Measurements from ENCODE around the gene PAM.
"Not testable (repeated sequence)": the region's sequence is repeated elsewhere in the genome, so short reads cannot be mapped to it uniquely, and the experiment has no call there.

PAM gene

GRCh38 chr5:102902647-102903046 lies 147.5 kb downstream of the PAM start:
- no peak for DNase-seq (ENCODE audit: low read depth in 2 of 2)

DNA sequence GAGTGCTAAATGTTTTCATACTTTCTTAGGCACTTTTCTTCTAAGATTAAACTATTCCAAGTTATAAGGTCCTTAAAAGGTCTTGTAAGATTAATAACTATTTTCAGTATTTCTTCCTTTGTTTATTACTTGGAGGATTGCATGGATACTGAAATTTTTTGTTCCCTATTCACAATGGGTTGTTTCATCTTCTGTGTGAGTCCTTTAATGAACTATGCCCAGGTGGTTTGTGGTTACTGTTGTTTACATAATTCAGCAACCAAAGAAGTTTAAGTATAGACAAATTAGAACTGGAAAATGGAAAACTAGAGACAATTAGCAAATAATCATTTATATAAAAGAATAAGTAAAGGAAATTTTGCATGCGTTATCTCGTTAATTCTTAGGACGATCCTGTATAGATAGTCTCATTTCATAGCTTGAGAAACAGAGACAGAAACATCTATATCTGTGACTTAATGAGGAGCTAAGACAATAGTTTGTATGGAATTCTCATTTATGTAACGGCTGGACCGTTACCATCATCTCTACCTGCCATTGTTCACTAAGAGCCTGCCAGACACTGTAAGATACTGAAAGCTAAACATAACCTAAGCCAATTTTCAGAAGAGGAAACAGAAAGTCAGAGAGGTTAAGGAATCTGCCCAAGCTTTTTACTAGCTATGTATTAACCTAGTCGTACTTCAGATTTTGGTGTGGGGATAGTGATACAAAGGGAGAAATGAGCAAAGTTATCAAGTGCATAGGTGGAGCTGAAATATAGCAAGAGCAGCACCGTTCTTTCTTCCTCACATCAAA lies 148.2 kb downstream of the PAM start:
- no peak for DNase-seq (ENCODE audit: low read depth in 2 of 2)

GRCh38 chr5:102905056-102905455 lies 150.0 kb downstream of the PAM start:
- DNase-seq (ENCODE audit: low read depth in 2 of 2): no peak

DNA sequence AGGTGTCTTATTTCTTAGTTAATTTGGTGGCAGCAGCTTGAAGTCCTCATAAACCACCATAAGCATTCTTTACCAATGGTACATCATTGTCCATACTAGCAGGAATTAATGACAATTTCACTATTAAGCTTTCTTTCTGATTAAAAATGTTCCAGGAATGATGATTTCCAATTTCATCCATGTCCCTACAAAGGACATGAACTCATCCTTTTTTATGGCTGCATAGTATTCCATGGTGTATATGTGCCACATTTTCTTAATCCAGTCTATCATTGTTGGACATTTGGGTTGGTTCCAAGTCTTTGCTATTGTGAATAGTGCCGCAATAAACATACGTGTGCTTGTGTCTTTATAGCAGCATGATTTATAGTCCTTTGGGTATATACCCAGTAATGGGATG lies 152.0 kb downstream of the PAM start:
- DNase-seq (ENCODE audit: low read depth in 2 of 2): not testable (repeated sequence)

DNA sequence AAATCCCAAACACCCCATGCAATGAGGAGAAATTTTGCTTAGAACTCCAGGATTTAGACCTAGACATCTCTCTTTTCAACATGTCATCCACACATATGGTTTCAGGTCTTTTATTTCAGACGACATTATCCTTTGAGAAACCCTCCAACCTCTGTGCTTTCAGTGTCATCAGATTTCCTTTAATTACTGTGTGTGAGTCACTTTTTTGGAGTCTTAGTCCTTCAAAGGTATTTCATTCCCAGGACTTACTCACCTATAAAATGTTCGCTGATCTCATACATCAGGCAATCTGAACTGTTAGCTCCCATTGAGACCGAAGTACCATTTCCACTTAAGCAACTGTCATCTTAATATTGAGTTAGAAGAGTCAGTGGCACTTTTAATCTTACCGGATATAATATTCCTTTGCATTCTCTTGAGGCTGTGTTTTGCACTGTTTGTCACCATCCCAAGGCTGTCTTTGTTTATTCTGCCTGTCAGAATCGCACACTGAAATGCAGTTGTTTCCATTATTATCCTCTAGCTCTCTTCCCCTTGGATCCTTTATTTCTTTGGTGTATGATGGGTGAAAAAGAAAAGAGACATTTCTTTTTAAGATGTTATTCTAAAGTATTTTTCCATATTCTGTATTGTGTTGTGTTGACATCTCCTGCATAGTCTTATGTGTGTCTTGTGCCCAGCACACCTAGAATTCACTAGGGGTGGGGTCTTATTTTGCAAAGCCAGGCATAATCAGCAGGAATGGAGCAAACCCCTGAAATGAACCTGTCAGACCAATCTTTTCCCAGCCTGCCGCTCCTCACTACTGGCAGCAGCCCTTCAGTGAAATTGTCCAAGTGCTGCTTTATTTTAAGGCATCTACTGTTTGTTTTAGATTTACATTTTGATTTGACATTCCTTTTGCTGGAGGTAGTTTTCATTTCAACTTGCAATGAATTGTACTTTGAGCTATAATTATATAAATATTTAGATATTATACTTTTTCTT lies 155.4 kb downstream of the PAM start:
- DNase-seq (ENCODE audit: low read depth in 2 of 2): no peak

DNA sequence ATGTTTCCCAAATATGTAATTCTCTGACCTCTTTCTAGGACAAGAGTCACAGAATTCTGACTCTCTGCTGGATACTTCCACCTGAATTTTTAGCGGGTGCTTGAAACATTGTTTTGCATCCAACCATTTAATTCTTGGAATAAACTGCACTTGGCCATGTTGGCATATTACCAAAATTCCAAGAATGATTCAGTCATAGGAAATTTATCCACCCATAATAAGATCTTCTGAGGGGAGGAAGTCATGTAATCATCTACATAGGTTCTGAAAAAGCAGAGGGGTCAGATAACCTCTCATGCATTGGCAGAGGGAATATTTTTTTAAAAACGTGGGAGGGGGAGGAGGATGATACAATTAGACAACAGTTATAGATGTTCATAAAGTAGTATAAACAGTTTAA lies 156.9 kb downstream of the PAM start:
- DNase-seq (ENCODE audit: low read depth in 2 of 2): no peak

GRCh38 chr5:102916109-102916508 lies 161.0 kb downstream of the PAM start:
- DNase-seq (ENCODE audit: low read depth in 2 of 2): no peak

DNA sequence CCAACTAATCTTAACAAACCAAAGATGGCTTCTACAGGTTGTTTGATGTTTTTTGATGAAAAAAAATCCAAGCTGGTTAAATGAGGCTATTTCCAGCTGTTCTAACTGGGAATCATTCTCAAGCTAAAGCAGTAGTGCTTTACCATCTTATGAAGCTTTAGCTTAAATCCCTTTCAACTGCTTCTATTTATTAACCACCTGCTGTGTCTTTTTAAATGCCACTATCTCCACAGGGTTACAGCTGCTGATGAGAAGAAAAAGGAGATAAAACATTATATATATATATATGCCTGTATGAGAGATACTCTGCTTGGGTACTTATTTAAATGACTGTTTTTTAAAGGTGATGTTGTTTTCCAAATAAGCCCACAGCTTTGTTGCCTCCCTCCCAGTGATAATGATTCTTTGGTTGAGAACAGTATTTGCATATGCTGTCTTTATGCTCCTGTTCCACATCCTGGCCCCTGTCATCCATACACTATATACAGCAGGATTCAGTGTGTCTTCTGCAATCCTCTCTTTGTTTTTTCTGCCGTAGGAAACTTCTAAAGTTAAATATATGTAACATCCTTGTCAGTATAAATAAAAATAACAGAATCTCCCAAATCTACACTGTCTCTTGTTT lies 164.0 kb downstream of the PAM start:
- no peak for DNase-seq (ENCODE audit: low read depth in 2 of 2)

DNA sequence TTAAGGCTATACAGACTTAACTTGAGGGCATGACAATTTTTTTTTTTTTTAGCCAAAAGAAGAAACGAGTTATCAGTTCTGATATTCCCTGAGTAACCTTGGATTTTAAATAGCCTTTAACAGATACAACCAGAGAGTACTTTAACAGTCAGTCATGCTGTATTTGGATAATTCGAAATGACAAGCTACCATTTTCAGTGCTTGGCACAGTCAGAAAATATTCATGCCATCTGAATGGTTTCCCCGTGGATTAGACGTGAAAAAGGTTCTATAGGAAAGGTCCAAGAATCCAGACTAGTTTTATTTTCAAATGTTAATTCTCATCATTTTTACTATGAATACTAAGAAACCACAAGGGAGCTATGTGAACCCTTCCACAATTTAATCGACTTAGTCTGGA lies 165.7 kb downstream of the PAM start:
- no peak for DNase-seq (ENCODE audit: low read depth in 2 of 2)

DNA sequence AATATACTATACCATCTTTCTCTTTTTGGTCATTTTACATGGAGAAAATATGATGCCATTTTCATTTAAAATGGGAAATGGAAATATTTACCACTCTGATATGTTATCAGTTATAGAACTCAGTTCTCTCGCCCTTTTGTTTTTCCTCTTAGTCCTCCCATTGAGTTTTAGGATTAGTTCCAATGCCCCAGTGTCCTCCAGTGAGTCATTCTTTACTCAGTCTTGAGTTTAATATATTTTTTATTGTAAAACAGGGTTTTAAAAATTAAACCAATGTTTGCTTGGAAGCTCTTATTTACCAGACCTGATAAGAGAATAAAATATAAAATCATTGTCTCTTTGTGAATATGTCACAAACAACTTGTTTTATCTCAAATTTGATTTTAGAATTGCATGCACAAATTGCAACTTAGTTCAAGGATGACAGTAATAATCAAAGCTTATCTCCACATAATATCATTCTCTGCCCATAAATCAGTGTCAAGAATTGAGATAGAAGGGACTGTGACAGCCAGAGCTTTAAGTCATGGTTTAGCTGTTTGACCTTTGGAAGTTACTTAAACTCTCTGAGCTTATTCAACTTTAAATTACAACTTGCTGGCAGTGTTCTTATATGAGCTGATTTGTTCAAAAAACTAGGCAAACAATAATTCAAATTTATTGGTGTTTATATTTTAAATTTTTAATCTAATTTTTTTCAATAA lies 166.4 kb downstream of the PAM start:
- DNase-seq (ENCODE audit: low read depth in 2 of 2): no peak

- DNase-seq (ENCODE audit: low read depth in 2 of 2): no peak
Measured at GRCh38 chr5:102922111-102922720, 167.1 kb downstream of the PAM start.

DNA sequence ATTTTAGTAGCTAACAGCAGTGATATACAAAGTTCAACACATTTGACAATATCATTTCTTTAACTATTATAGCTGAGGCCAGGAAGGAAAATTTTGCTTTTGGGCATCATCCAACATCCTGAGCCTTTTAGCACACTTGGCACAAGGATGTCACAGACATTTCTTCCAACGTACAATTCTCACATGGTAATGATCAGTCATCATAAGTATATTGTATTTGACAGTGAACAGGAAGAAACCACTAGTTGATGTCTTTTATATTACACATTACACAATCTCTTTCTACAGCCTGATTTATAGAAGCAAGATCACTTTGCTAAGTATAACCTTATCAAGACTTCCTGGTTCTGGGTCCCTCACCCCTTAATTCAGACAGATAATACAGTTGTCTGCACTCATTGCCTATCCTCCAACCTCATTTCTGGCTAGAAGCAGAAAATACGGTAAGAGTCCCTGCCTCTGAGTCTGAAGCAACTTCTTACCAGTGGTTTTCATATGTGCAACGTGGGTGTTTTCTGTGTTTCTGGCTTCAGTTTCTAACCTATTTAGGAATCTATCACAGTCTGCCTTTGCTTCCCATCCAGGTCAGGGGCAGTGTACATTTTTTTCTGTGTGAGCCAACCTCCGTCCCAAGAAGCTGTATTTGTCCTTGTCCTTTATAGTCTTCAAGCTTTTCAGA lies 167.8 kb downstream of the PAM start:
- no peak for DNase-seq (ENCODE audit: low read depth in 2 of 2)

GRCh38 chr5:102924963-102925362 lies 169.9 kb downstream of the PAM start:
- no peak for DNase-seq (ENCODE audit: low read depth in 2 of 2)

DNA sequence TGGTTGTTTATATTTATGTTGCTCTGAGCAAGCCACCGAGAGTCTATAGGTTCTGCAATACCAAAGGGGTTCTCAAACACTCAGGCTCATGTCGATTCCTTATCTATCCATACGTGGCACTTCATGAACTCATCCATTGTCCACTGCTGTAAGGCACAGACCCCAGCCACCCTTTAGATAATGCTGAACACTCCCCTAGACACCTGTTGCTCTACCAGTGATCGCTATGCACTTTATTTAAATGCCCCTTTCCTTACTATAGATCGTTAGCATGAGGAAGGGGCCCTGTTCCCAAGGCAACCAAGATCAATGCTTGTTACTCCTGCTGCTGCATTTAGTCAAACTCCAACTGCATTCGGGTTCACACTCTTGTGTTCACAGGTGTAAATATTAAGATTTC lies 171.9 kb downstream of the PAM start:
- no peak for DNase-seq (ENCODE audit: low read depth in 2 of 2)

DNA sequence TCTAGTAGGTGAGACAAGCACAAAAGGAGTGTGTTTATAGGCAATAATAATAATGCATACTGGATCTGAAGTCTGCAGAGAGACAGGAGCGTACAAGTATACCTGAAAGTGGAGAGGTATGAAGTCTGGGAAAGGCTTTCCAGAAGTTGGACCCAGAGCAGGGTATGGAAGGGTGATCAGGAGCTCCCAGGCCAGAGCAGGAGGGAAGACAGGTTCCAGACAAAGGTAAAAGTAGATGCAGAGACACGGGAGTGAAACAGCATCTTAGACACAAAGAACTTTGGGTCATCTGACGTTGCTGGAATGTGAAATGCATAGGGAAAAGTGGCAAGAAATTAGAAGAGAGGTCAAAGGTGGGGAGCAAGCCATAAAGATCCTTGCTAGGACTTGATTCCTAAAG lies 175.1 kb downstream of the PAM start:
- DNase-seq (ENCODE audit: low read depth in 2 of 2): no peak

DNA sequence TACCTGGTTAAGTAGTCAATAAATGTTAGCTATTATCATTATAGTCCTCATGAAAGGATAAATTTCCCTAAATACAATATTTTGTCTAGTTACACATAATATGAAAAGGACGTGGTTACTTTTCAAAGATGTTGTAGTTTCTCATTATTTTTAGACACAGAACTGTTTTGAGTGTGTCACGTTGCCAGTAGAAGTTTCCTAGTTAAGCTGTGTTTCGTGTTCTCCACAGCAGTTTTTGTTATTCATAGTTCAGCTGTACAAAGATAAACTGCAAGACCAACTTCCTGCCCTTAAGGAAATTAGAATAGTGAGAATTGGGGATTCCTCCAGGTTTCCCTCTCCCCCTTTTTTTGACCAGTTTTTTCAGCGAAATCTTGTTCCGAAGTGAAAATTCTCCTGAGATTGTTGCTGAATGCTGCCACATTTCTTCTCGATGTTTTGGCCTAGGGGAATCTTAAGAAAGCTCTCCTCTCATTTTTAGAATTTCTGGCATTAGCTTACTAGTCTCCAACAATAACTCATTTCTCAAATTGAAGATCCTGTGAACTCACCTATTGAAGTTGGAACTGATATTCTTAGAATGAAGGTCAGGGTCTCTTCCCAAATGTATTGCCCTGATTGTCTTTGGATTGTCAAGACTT lies 176.1 kb downstream of the PAM start:
- no peak for DNase-seq (ENCODE audit: low read depth in 2 of 2)

GRCh38 chr5:102932781-102933180 lies 177.7 kb downstream of the PAM start:
- DNase-seq (ENCODE audit: low read depth in 2 of 2): no peak

DNA sequence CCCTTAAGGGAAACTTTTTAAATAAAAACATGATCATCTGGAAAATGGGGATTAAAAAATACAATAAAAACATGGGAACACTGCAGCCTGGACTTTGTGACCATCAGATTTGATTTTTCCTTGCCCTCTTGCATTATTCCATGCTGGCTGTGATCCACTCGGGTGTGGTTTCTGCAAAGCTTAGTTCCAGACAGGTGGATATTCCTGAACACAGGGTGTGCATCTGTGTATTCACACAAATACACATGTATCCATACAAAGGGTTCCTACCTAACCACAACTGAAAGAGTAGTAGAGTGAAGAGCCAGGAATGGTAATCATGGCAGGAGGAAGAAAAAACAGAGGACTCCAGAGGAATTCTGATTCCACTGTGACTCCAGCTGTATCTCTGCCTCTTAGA lies 178.2 kb downstream of the PAM start:
- DNase-seq (ENCODE audit: low read depth in 2 of 2): no peak

DNA sequence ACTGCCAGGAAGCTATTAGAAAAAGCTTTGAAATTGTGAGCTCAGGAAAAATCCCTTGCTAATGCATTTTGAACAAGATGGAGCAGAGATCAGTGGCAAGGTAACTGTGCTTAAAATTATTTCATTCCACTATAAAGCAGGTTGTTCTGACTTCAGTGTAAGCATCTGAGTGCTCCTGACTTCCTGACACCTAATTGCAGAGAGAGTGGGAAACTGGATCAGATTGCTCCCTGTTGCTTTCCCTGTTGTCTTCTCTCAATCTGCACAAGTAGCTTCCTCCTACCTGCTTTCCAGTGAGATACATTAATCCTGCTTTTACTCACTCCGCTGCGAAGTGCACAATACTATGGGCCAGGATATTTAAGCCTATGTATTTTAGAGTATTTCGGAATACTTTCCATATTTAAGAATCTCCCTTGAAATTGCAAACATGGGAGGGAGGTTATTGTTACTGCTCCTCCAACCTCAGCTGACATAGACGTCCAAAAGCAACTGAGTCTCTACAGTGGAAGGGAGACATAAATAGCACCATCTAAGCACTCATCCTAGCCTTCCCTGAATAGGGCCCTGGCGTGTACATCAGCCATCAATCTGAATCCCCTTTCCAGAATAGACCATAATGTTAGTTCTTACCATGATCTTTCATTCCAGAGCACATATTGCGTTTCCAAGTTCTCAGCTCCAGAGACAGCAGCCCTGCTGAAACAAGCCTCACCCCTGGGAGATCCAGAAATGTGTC lies 178.8 kb downstream of the PAM start:
- DNase-seq (ENCODE audit: low read depth in 2 of 2): no peak

DNA sequence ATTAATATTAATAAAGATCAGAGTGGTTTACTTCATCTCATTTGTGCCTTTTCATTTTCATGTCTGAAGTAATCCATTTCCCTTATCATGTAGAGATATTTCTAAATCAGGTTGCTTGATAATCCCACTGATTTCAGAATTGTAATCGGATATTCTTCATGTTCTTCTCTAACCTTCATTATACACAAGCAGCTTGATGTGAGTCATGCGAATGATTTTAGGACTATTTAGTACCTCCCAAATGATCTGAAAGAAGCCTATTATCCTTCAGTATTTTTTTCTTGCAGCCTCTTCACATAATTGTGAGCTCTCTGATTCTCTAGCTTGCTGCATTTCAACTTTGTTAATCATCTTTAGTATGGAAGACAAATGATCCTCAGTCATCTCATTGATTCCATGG lies 182.8 kb downstream of the PAM start:
- DNase-seq (ENCODE audit: low read depth in 2 of 2): no peak
